PFSK-1 (cell line): ENCODE results near the gene GATM.

Source experiments
- FOXP2 ChIP-seq: optimal IDR thresholded peaks from 2 replicates; pipeline ENCODE3; 2011; ENCODE audit warnings: borderline replicate concordance, control low read depth, inconsistent platforms; ENCODE audit not compliant: insufficient read depth; ENCODE audit errors: extremely low read length, extremely low read depth
- POLR2AphosphoS5 ChIP-seq: IDR thresholded peaks from 2 replicates; pipeline ENCODE4 v1.6.1; 2012; ENCODE audit warnings: low read depth, mild to moderate bottlenecking, control low read depth, low read length, moderate library complexity
- TAF1 ChIP-seq: IDR thresholded peaks from 2 replicates; pipeline ENCODE4 v1.6.1; 2012; ENCODE audit warnings: low read length, control low read depth, borderline replicate concordance; ENCODE audit not compliant: insufficient read depth
- TF ChIP-seq, protein P1 (sequence below), 2 experiments: IDR thresholded peaks; 2 replicates each; pipeline versions ENCODE4 v1.6.1 to v1.8.0; 2011 to 2012; ENCODE audit warnings: low read depth in 2 of 2, low read length in 2 of 2, control low read depth in 1 of 2, inconsistent platforms in 1 of 2, mild to moderate bottlenecking in 1 of 2, moderate library complexity in 1 of 2; ENCODE audit not compliant: insufficient read depth in 1 of 2

DNA sequence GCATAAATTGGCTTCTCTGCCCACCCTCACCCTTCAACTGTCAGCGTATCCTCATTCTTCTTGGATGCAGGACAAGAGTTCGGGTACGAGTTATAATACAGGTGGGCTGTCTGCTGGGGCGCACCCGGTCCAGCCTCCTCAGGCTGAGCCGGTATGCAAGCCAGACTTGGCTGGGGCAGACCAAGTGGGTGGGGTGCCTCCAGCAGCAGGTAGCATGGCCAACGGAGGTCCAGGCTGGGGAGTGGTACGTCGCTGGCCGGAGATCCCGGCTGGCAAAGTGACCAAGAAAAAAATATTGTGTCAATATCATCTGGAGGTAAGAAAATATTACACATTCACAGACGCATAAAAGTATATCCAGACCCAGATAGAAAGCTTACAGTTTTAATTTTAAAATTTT, 45.6 kb downstream of the GATM start:
- TF ChIP-seq, protein P1, sequence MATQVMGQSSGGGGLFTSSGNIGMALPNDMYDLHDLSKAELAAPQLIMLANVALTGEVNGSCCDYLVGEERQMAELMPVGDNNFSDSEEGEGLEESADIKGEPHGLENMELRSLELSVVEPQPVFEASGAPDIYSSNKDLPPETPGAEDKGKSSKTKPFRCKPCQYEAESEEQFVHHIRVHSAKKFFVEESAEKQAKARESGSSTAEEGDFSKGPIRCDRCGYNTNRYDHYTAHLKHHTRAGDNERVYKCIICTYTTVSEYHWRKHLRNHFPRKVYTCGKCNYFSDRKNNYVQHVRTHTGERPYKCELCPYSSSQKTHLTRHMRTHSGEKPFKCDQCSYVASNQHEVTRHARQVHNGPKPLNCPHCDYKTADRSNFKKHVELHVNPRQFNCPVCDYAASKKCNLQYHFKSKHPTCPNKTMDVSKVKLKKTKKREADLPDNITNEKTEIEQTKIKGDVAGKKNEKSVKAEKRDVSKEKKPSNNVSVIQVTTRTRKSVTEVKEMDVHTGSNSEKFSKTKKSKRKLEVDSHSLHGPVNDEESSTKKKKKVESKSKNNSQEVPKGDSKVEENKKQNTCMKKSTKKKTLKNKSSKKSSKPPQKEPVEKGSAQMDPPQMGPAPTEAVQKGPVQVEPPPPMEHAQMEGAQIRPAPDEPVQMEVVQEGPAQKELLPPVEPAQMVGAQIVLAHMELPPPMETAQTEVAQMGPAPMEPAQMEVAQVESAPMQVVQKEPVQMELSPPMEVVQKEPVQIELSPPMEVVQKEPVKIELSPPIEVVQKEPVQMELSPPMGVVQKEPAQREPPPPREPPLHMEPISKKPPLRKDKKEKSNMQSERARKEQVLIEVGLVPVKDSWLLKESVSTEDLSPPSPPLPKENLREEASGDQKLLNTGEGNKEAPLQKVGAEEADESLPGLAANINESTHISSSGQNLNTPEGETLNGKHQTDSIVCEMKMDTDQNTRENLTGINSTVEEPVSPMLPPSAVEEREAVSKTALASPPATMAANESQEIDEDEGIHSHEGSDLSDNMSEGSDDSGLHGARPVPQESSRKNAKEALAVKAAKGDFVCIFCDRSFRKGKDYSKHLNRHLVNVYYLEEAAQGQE (IDR thresholded peaks at IDR 0.05; ENCODE audit: insufficient read depth in 1 of 2, low read depth in 2 of 2, low read length in 2 of 2) = no peak
- TF ChIP-seq TAF1 (no peak), POLR2AphosphoS5 (no peak), FOXP2 (no peak)
